Gastrocnemius medialis (tissue), 4 donors: ENCODE results near the gene ASCL3.

Experiments
- POLR2A ChIP-seq, 2 donors: fragments of 450-650 bp; IDR thresholded peaks; one replicate each; pipeline ENCODE4 v1.6.1; 2017; ENCODE audit warnings: antibody characterized with exemption in 2 of 2, mild to moderate bottlenecking in 2 of 2, moderate library complexity in 2 of 2
- TF ChIP-seq, protein P1 (sequence below), 5 experiments: fragments of 450-650 bp in 3 of 5; fragments of 200-600 bp in 2 of 5; sonication (generic) in 2 of 5; IDR thresholded peaks in 4 of 5; conservative IDR thresholded peaks in 1 of 5; 1 replicate in 4 of 5; 2 replicates in 1 of 5; pipeline ENCODE4 v1.5.1; 2016 to 2019; ENCODE audit warnings: antibody characterized with exemption in 5 of 5, mild to moderate bottlenecking in 3 of 5, moderate library complexity in 3 of 5

DNA sequence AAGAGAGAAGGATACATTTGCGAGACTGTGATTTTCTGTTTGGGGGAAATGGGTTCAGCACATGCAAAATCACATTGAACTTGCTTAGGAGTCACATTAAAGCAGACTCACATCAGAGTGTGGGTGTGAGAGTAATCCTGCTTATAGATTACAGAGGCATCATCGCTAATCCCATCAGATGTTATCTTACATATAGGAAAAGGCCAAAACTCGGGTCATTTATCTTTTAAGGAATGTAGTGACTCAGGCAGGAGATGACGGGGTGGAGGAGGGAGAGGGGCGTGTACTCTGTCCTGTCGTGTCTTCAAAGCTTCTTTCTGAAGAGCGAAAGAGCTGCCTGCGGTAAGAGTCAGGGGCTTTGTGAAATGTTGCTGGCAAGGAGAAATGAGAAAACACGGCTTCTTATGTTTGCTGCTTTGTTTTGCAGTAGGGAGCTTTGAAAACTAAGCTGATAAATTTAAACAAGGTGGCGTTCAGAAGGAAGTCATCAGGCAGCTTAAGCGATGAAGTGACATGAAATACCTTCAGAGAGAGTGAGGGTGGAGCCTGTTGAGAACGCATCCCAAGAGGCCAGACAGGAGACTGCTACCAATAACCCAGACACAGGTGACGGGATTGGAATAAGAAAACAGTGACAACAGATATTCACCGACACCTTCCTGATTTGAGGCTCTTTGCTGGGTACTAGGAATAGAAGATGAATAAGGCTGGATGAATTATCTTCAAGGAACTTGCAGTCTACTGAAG lies 7.9 kb downstream of the ASCL3 start:
- TF ChIP-seq, protein P1, sequence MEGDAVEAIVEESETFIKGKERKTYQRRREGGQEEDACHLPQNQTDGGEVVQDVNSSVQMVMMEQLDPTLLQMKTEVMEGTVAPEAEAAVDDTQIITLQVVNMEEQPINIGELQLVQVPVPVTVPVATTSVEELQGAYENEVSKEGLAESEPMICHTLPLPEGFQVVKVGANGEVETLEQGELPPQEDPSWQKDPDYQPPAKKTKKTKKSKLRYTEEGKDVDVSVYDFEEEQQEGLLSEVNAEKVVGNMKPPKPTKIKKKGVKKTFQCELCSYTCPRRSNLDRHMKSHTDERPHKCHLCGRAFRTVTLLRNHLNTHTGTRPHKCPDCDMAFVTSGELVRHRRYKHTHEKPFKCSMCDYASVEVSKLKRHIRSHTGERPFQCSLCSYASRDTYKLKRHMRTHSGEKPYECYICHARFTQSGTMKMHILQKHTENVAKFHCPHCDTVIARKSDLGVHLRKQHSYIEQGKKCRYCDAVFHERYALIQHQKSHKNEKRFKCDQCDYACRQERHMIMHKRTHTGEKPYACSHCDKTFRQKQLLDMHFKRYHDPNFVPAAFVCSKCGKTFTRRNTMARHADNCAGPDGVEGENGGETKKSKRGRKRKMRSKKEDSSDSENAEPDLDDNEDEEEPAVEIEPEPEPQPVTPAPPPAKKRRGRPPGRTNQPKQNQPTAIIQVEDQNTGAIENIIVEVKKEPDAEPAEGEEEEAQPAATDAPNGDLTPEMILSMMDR (IDR thresholded peaks at IDR 0.05 in 4 of 5, conservative IDR thresholded peaks at IDR 0.05 in 1 of 5), result no peak
- TF ChIP-seq POLR2A (IDR thresholded peaks at IDR 0.05), result no peak
